Coronary artery (tissue), 2 donors: ENCODE results near the gene MECR.

Experiments
- DNase-seq: peaks from one replicate; pipeline ENCODE4 v3.0.0-alpha.2; 2017; ENCODE audit warnings: low spot score
- H3K27ac ChIP-seq, 2 donors: fragments of 200-600 bp; sonication (generic); one replicate each; pipeline ENCODE4 v1.5.1; 2016 to 2019
- H3K4me3 ChIP-seq: fragments of 200-600 bp; sonication (generic); 2 replicates; pipeline ENCODE4 v1.5.1; 2016; ENCODE audit warnings: mild to moderate bottlenecking, moderate library complexity
- TF ChIP-seq, protein P1 (sequence below): fragments of 200-600 bp; sonication (generic); IDR thresholded peaks from one replicate; pipeline ENCODE4 v1.5.1; 2019; ENCODE audit warnings: antibody characterized with exemption

MECR gene

DNA sequence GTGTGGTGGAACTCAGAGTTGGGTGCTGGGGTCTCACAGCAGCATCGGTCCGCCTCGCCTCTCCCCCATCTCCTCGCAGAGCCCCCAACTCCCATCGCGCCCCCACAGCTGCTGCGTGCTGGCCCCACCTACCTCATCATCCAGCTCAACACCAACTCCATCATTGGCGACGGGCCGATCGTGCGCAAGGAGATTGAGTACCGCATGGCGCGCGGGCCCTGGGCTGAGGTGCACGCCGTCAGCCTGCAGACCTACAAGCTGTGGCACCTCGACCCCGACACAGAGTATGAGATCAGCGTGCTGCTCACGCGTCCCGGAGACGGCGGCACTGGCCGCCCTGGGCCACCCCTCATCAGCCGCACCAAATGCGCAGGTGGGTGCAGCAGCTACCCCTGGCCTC is 29.8 kb upstream of the MECR start:
- no peak for DNase-seq
- Histone ChIP-seq H3K27ac (no peak overlapping the region), H3K4me3 (no peak overlapping the region)
- TF ChIP-seq, protein P1, sequence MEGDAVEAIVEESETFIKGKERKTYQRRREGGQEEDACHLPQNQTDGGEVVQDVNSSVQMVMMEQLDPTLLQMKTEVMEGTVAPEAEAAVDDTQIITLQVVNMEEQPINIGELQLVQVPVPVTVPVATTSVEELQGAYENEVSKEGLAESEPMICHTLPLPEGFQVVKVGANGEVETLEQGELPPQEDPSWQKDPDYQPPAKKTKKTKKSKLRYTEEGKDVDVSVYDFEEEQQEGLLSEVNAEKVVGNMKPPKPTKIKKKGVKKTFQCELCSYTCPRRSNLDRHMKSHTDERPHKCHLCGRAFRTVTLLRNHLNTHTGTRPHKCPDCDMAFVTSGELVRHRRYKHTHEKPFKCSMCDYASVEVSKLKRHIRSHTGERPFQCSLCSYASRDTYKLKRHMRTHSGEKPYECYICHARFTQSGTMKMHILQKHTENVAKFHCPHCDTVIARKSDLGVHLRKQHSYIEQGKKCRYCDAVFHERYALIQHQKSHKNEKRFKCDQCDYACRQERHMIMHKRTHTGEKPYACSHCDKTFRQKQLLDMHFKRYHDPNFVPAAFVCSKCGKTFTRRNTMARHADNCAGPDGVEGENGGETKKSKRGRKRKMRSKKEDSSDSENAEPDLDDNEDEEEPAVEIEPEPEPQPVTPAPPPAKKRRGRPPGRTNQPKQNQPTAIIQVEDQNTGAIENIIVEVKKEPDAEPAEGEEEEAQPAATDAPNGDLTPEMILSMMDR: no peak

DNA sequence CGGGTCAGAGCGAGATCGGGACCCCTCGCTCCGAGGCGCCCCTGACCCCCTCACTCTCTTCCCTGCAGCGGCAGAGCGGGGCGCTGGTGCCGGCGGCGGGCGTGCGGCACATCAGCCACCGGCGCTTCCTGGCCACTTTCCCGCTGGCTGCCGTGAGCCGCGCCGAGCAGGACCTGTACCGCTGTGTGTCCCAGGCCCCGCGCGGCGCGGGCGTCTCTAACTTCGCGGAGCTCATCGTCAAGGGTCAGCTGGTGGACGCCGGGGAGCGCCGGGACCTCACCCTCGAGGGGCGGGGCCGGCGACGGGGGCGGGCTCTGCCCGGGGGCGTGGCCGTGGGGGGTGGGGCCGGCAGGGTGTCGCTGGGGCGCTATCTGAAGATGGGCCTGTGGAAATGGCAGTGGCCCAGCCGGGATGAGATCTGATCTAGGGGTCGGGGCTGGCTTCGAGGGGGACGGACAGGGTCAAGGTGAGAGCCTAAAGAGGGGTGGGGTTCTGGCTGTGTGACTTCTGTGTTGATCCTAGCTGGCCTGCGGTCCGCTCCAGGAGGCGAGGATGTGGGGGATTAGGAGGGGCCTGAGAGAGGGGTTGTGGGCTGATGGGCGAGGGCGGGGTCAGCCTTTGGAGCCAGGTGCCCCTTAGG is 29.2 kb upstream of the MECR start:
- no peak overlapping the region for H3K27ac ChIP-seq
- no peak for DNase-seq
- TF ChIP-seq, protein P1: no peak
- peak overlapping the region; percentile 70 for H3K4me3 ChIP-seq

DNA sequence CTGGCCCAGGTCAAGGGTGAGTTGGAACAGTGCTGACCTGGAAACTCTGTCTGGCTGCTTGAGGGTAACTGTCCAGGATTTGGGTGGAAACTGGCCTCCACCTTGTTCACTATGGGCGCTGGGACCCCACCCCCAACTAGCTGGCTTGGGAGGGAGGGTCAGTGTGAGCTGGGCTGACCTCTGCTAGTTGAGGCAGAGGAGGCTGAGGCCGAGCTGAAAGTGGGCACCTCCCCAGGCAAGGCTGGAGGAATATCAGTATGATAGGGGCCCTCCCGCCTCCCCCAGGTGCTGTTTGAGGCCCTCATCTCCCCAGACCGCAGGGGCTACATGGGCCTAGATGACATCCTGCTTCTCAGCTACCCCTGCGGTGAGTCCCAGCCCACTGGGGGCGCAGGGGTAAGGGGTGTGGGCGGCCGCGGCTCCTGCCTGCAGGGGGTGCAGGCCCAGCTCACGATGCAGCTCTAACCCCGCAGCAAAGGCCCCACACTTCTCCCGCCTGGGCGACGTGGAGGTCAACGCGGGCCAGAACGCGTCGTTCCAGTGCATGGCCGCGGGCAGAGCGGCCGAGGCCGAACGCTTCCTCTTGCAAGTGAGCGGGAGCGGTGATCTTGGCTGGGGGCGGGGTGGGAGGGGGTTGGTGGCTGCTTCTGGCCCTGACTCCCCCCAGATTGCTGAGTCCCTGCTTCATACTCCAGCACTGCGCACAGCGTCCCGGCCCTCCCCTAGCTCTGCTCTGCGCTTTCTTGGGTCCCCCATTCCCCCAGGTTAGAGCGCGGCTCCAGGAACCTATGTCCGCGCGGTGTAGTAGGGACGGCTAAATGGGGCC is 28.5 kb upstream of the MECR start:
- Histone ChIP-seq H3K4me3 (peak overlapping the region; percentile 70), H3K27ac (no peak overlapping the region)
- TF ChIP-seq, protein P1: no peak
- no peak for DNase-seq

DNA sequence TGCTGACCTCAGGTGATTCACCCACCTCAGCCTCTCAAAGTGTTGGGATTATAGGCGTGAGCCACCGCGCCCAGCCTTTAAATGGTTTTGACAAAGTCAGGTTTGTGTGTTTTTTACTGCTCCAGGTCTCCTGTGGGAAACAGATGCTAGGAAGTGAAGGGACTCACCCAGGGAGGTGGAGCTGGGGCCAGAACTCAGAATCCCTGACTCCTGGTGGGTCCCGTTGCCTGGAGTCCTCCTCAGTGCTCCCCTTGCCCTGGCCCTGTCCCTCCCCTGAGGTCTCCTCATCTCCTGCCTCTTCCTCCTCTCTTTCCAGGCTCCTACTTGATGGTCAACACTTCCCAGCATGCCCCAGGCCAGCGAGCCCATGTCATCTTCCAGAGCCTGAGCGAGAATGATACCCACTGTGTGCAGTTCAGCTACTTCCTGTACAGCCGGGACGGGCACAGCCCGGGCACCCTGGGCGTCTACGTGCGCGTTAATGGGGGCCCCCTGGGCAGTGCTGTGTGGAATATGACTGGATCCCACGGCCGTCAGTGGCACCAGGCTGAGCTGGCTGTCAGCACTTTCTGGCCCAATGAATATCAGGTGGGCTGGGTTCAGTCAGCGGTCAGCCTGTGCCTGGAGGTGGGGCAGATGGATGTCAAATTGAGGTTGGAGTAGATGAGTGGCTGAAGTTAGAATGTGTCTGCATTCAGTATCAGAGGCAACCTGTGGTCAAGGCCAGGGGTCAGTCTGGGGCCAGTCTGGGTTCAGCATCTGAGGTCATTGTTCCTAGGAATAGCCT is 27.6 kb upstream of the MECR start:
- TF ChIP-seq, protein P1: no peak
- no peak for DNase-seq
- Histone ChIP-seq H3K27ac (no peak overlapping the region), H3K4me3 (no peak overlapping the region)

DNA sequence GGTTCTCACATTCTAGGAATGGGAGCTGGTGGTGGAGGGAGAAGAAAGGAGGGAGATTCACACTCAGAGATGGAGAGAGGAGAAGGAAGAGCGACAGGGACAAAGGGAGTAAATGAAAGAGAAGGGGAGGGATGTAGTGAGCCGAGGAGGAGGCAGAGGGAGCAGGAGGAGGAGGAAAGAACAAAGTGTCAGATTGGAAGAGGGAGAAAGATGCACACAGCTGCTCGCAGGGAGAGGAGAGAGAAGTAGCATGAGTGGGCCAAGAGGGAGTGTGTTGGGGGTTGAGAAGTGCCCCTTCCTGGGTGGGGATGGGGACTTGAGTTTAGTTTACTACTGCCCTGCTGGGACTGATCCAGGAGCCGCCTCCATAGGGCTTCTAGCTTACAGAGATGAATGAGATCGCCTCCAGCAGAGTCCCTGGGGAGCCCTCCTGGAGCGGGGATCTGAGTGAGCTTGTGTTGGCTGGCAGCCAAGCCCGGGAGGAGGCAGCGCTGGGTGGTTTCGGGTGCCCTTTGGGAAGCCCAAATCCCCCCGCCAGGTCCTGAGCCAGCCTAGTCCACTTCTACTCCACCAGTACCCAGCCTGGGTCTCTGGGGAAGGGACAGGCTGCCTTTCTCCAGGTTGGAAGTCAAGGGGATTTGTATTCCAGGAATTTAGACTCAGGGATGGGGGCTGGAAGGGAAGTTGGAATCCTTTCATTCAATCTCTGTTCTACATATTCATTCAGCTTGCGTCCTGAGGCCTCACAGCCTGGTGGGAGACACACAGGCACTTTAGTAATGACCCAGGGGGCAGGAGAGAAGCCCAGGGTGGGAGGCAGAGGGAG is 26.5 kb upstream of the MECR start:
- no peak for DNase-seq
- TF ChIP-seq, protein P1: no peak
- no peak overlapping the region for H3K27ac ChIP-seq

DNA sequence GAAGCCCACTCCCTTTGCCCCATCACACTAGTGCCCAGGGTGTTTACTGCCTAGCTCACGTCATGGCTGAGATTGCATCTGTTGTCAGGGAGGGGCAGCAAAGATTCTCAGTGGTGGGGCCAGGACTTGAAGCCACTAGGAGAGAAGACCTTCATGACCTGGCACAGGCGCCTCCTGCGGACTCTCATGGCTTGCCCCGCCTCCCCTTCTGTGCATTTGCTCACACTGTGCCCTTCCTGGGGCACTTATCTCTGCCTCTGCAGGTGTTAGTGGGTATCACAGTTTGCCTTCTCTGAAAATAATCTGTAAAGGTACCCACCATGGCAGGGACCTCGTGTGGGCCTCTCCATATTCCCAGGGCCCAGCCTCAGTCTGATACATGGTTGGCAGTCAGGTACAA is 25.7 kb upstream of the MECR start:
- no peak overlapping the region for H3K4me3 ChIP-seq
- no peak overlapping the region for H3K27ac ChIP-seq
- TF ChIP-seq, protein P1: no peak
- DNase-seq: no peak

More for the DNA sequence above, 26.5 kb upstream of the MECR start:
- no peak overlapping the region for H3K4me3 ChIP-seq
